ENCODE results near the gene C6orf163.
A peak's percentile ranks its signal among the peaks of the same experiment; 100 is the strongest.
"Not testable (repeated sequence)": the region's sequence is repeated elsewhere in the genome, so short reads cannot be mapped to it uniquely, and the experiment has no call there.

C6orf163 gene

DNA sequence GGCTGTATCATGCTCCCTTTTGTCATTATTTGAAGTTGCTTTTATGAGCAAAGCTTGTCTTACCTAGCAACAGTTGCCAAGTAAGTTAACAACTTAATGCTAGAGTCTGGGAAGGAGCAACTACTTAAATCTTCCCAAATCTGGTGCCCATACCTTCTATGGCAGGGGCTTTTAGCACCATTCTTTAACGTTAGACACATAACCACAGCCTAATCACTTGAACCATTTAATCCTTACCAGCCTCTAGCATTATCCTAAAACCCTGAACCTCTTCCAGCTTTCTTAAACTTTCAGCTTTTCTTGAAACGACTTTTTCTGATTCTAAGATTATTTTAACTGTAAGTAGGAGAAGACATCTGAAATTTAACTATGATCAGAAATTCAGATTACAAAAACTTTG is at the start of gene C6orf163:
Gene C6orf163, plus strand, starts transcription at position 83 of the 400 bp plus-strand sequence. Its CDS starts 287 bp downstream, at position 370.
- DNase-seq (ENCODE audit: low read depth, low spot score) = no peak

DNA sequence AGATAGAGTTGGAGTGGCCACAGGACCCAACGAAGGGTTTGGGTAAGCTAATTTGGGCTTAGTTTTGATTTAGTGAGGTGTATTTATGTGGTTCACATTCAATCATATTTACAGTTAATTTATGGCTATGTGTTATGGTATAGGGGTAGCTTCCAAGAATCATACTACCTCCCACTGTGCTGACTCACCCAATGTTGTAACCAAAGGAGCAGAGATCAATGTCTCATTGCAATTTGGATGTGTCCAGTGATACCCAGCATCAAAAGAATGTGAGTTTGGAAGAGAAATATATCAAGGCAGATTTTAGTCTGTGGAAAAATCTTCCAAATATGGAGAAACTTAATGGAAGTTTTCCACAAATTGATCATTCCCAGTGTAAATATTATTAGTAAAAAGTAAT is 47.5 kb upstream of the C6orf163 start:
- DNase-seq (ENCODE audit: low read depth, low spot score) = no peak

DNA sequence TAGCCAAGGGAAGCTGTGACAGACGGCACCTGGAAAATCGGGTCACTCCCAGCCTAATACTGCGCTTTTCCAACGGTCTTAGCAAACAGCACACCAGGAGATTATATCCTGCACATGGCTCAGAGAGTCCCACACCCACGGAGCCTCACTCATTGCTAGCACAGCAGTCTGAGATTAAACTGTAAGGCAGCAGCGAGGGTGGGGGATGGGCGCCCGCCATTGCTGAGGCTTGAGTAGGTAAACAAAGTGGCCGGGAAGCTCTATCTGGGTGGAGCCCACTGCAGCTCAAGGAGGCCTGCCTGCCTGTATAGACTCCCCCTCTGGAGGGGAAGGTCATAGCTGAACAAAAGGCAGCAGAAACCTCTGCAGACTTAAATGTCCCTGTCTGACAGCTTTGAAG is 43.3 kb upstream of the C6orf163 start:
- DNase-seq (ENCODE audit: low read depth, low spot score) = not testable (repeated sequence)

DNA sequence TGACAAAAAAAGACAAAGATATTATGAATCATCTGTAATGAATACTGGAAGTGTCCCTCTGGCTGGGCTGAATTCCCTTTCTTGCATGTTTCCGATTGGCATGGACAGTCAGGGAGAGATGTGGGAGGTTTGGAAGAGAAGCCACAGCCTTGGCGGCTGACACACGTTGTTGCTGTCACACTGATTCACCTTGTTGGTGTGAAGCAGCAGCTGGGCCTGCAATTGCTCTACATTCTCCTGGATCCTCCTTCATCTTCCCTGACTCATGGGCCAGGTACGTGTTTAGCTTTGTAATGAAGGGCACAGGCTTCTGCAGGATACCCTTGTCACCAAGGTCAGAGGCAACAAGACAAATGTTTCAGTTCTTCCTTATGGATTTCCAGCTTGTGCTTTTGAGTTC is 35.6 kb upstream of the C6orf163 start:
- no peak for DNase-seq (ENCODE audit: low read depth, low spot score)

DNA sequence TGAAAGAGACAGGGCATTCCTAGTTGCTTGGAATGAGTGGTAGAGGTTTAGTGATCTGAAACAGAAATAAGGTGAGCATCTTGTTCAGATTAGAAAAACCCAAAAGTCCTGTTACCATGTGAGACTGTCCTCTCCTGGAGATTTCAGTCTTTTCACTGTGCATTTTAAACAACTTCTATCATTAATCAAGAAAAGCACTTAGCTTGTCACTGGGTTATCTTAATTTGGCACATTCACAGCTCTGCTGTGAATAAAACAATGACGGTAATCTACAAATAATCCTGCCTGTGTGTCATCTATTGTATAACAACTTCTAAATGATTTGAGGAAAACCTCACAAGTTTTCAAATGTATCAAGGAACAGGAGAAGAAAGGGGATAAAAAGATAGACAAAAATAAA is 31.8 kb upstream of the C6orf163 start:
- DNase-seq (ENCODE audit: low read depth, low spot score) = no peak

DNA sequence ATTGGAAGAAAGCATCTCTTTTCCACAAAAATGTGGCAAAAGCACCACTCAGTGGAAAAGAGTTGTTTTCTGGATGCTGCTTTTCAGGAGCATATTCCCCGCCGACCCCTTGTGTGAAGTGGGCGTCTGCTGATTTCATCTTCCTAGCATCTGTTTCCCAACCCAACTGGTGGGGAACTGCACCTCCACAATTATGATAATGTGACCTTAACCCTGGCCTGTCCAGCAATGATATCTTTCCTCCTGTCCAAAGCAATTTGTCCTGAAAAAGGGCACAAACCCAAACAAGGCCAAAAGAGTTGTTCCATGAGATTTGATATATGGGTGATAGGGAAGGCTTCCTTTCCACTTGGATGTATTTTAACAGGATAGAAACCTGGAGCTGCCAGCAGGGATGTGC is 29.5 kb upstream of the C6orf163 start:
- DNase-seq (ENCODE audit: low read depth, low spot score) = no peak

DNA sequence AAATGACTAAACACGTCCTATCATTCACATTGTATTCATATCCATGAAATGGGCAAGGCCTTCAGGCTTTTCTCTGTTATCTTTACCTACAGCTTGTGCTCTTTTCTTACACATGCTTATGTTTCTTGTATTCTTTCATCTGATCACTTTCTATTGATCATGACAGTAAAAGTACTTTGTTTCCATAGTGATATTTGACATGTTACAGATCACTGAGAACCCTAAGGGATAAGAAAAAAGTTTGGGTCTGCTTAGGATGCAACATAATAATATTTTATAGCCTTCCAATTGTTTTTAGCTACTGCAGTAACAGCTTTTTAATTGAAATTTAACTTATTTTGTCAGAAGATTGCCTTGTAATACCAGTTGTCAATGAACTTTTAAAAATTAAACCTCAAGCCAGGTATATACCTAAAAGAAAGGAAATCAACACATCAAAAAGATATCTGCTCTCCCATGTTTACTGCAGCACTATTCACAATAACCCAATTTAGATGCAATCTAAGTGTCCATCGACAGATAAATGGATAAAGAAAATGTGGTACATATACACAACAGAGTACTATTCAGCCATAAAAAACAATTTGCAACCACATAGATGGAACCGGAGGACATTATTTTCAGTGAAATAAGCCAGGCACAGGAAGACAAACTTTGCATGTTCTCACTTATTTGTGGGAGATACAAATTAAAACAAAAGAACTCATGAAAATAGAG is 25.2 kb upstream of the C6orf163 start:
- no peak for DNase-seq (ENCODE audit: low read depth, low spot score)

DNA sequence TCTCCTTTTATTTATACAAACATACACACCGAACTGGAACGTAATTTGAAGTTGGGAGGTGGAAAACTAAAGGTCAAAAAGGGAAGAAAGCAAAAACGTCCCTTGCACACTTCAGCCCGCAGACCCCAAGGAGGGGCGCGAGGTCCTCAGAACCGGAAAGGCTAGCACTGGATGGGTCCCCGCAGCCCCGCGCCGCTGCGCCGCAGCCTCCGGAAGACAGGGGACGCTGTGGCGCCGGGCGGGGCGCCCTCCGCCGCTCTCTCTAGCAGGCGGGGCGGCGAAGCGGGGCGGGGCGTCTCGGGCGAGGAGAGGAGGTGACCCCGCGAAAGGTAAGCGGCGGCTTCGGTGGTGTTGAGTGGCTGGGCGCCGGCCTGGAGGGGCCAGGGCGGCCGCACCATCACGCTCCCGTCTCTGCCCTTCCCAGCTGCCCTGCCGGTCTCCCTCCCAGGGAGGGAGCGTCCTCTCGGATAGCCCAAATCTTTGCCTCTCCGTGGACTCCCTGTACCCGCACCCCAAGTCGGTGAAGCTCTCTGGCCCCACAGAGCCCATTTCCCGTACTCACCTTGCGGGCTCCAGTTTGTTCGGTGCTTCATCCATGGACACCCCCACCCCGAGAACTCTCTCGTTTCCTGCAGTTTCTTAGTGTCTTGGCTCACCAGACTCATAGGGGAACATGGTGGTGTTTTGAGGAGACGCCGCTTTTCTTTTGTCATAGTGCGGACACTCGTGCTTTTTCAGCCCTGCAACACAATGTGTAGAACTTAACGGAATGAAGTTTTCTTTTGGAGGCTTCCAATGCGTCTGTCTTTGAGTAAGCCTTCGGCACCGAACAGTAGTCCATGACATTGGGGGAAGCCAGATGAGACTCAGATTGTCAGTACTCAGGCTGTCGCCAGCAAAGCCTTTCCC is 22.1 kb upstream of the C6orf163 start, which contains the start of gene SMIM8:
Gene SMIM8, plus strand, starts transcription at position 285 of the 909 bp plus-strand sequence. CDS start 14,444 bp downstream, outside the sequence.
- DNase-seq (ENCODE audit: low read depth, low spot score) = peak; percentile 72

DNA sequence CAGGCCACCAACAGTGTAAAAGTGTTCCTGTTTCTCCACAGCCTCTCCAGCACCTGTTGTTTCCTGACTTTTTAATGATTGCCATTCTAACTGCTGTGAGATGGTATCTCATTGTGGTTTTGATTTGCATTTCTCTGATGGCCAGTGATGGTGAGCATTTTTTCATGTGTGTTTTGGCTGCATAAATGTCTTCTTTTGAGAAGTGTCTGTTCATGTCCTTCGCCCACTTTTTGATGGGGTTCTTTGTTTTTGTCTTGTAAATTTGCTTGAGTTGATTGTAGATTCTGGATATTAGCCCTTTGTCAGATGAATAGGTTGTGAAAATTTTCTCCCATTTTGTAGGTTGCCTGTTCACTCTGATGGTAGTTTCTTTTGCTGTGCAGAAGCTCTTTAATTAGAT is 20.7 kb upstream of the C6orf163 start:
- DNase-seq (ENCODE audit: low read depth, low spot score) = not testable (repeated sequence)

DNA sequence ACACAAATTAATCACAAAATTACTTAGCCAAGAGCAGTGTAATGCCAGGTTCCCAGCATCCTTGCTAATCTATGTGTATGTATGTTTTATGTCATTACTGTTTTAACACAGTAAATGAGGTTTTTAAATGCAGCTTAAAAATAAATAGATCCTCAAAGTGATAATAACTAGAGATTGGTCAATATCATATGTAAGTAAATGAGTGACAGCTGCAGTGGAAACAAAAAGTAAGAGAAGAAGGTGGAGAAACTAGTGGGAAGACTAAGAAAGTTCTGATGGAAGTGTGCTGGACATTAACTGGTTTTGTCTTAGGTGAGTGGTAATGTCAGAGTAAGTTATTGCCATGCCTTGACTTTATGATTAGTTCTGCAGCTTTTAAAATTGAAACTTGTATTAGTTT is 13.7 kb upstream of the C6orf163 start:
- no peak for DNase-seq (ENCODE audit: low read depth, low spot score)

DNA sequence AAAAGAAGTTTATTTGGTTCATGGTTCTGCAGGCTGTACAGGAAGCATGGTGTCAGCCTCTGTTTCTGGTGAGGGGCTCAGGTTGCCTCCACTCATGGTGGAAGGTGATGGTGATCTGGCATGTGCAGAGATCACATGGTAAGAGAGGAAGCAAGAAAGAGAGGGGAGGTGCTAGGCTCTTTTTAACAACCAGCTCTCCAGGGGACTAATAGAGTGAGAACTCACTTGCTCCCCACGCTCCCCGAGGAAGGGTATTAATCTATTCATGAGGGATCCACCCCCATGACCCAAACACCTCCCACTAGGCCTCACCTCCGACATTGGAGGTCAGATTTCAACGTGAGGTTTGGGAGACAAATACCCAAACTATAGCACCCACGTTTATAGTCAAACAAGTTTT is 11.6 kb upstream of the C6orf163 start:
- DNase-seq (ENCODE audit: low read depth, low spot score) = no peak

DNA sequence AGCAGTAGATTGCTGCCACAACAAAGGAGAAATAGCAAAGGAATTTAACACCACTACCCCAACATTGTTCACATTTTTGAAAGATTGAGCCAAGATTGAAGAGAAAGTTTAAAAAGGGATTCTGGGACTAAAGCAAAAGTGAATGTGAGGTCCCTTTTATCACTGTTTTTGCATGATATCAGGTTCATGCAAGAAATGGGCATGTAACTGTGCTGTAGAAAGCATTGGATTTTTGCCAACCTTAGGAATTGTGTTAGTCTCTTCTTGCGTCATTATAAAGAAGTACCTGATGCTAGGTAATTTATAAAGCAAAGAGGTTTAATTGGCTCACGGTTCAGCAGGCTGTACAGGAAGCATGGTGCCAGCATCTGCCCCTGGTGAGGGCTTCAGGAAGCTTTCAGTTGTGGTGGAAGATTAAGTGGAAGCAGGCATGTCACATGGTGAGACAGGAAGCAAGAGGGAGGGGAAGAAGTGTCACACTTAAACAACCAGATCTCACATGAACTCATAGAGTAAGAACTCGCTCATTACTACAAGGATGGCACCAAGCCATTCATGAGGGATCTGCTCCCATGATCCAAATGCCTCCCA is 10.9 kb upstream of the C6orf163 start:
- no peak for DNase-seq (ENCODE audit: low read depth, low spot score)

DNA sequence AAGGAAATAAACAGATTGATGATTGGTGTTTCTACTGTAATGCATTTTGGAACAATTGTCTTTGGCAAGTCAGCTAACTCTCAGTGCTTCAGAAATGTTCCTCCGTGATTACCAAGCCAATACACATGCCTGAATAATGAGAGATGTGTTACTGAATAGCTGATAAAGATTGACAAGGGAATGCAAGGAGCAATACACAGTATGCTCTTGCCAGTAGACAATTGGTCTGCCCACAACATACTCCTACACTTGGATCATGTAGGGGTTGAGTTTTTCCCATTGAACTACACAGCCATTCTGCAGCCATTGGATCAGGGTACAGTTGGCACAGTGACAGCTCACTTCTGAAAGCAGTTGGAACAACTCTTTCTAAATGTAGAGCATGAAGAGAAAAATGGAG is 9.9 kb upstream of the C6orf163 start:
- no peak for DNase-seq (ENCODE audit: low read depth, low spot score)

DNA sequence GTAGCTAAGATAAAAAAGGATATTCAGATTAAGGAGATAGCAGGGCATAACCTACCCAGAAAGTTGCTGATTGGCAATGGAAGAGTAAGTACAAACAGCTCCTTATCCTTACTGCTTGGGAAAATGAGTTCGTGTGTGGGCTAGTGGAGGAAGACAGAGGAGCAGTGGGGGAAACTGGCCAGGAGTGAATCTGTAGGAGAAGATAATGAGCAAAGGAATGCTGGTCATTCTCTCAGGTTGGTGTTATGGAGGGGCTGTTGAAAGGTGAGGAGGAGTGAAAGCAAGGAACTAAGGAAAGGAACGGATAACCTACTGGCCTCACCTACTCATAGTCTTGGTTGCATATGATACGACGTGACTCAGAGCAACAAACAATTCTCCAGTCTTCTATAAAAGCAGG is 8.2 kb upstream of the C6orf163 start:
- DNase-seq (ENCODE audit: low read depth, low spot score) = no peak

DNA sequence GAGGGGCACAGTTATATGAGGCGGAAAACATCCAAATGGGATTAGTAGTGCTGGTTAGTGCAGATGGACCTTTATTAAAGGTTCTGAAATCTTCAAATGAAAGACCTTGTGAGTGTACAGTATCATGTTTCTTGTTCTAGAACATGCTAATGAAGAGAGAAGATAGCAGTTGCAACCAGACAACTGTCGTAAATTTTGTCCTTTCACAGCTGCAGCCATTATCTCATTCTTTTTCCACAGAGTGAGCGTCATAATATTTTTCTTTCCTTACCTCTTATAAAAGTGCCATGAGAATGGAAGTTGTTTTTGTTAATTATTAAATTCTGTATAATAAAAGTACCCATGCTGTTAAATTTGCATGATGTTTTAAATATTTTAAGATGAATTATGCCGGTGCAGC is 4.4 kb upstream of the C6orf163 start:
- no peak for DNase-seq (ENCODE audit: low read depth, low spot score)

DNA sequence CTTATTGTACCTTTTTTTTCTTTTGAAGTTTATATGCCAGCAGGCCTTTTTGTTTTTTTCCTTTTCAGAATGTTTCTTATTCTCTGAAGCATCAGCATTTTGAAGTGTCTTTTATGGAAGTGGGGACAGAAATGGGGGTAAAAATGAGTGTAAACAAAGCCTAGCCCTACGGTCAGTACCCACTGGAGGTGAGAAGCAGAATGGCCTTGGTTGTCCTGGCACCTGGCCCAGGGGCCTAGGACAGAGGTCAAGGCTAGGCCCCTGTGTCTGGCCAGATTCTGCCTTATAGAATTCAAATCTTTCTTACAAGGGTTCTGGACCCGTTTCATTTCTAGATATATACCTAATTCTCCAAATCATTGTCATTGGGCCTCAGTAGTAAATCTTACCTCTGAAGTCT is 3.5 kb upstream of the C6orf163 start:
- no peak for DNase-seq (ENCODE audit: low read depth, low spot score)

DNA sequence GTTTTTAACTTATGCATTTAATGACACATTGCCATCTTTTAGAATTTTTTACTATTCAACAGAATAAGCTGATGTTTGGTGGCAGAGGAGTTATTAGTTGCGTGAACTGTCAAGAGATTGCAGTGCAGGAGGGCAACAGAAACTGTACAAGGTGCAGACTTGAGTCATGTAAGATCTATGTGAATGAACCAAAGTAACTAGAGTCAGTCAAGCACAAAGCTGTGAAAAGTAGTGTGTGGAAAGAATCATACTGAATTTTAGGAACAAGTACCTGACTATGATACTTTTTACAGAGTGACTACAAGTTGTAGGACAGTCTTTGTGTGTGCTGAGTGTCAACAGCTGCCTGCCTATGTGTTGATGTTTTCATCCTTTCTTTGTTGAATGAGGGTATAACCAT is 2.7 kb upstream of the C6orf163 start:
- DNase-seq (ENCODE audit: low read depth, low spot score) = no peak

DNA sequence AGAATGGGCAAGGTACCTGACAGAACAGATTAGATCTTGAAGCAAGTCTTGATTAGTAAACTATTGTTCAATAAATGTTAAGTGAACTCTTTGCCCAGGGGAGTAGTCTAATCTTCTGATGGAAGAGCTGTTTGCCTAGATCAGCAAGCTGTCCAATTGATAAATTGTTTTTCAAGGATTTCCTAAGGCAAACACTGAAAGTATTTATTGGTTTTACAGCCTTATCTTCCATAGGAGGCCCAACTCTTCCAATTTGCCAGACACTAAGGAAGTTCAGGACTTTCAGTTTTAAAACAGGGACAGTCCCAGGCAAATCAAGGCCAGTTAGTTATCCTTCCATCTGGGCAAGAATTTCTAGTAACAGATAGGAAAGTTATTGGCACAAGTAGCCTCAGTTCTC is 1.8 kb upstream of the C6orf163 start:
- no peak for DNase-seq (ENCODE audit: low read depth, low spot score)

DNA sequence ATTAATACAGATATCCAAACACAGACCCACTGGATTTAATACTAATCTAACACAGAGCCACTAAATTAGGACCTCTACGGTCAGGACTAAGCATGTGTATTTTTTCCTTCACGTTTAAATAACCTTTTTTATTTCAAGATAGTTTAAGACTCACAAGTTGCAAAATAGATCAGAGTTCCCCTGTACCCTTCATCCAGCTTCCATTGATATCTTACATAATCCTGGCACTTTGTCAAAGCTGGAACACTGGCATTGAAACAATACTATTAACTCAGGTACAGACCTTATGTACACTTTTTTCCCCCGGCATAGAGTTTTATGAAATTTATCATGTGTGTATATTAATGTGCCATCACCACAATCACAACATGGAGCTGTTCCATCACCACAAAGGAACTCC is 2.1 kb downstream of the C6orf163 start:
- no peak for DNase-seq (ENCODE audit: low read depth, low spot score)

DNA sequence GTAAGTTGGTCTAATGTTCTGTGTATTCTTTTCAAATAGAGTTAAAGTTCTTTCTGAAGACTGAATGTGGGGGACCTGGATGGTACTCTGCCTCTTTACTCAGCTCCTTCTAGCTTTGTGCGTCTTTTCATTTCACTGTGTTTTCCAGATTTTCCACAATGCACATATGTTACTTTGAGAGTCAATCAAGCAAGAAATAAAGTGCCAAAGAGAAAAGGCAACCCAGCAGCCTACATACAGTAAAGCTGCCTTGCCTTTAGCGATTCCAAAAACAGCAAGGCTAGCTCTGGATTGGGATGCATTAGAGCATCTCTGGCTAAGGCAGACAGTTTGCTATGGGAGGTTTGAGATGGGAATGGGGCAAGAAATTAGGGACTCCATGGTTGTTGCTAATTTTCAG is 5.3 kb downstream of the C6orf163 start:
- DNase-seq (ENCODE audit: low read depth, low spot score) = no peak

DNA sequence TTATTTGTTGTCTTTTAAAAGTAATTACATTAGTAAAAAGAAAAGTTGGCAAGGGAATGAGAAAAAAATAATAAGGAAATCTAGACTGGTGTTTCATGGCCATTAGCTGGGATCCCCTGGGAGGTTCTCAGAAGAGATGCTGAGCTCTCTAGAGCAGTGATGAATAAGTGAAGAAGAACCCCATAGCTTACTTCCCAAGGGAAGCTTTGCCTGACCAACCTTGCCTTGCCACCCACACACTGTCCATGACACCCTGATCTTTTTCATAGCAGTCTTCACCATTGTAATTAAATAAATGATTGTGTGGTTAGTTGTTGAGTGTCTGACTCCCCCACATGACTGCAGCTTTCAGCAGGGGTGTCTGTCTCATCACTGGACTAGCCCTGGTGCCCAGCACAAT is 5.9 kb downstream of the C6orf163 start:
- DNase-seq (ENCODE audit: low read depth, low spot score) = no peak

DNA sequence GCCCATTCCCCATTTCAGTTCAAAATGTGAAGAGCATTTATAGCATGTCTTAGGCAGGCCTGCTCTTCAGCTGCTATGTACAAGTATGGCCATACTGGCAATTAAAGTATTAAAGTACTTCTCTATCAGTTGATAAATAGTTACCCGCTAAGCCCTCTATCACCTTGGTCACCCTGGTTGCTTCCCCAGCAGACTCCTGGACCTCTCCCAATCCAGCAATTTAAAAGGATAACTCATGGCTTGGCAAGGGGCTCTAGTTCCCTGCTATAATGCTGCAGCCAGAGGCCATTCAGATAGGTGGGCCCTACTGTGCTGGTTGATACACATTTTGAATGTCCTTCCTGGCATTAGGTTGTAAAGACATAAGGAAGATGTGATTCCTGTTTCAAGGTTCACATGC is 7.0 kb downstream of the C6orf163 start:
- no peak for DNase-seq (ENCODE audit: low read depth, low spot score)
